ENCODE data around the gene AGTRAP. TPM values are rescaled to one million over a fixed set of nuclear protein-coding genes. Genes with fewer than 3 reads are reported as not detected.

AGTRAP gene, protein sequence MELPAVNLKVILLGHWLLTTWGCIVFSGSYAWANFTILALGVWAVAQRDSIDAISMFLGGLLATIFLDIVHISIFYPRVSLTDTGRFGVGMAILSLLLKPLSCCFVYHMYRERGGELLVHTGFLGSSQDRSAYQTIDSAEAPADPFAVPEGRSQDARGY
- 80.0 to 109 TPM (median 100 TPM) in 5 replicates for total RNA-seq (2022; extraction: Qiagen RNA extraction)

DNA sequence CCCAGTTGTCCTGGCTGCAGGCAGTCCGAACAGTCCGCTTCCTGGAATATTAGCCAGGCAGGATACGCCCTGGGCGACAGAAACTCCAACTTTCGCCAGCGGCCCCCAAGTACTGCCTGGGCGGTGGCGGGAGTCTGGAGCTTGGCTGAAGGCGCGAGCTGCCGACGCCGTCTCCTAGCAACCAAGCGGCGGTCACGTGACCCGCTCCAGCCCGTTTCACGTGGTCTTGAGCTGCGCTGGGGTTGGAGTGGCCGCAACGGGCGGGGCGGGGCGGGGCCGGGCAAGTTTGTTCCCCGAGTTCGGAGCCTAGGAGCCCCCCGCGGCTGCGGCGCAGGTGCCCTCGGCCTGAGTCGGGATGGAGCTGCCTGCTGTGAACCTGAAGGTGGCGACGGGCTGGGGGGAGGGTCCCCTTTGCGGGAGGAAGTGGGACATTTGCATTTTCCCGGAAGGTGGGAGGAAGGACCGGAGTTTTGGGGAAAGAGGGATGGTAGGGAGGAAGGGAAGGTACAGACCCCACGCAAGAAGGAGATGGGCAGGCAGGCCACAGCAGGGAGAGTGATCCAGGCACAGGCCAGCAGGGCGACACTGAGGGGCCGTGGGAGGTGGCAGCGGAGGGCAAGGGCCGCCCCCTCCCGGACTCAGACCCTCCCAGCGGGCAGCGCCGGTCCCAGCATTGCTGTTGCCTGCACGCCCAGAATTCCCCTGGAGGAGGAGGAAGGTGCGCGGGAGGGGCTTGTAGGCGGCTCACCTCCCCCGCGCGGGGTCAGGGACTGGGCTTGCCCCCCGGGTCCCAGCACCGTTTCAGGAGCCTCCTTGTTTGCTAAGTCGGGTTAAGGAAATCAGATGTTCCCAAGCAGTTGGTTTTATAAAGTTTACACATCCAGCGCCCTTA, at the start of gene AGTRAP:
Gene AGTRAP, plus strand, starts transcription at position 283 of the 892 bp plus-strand sequence. Its CDS starts 73 bp downstream, at position 356.

DNA sequence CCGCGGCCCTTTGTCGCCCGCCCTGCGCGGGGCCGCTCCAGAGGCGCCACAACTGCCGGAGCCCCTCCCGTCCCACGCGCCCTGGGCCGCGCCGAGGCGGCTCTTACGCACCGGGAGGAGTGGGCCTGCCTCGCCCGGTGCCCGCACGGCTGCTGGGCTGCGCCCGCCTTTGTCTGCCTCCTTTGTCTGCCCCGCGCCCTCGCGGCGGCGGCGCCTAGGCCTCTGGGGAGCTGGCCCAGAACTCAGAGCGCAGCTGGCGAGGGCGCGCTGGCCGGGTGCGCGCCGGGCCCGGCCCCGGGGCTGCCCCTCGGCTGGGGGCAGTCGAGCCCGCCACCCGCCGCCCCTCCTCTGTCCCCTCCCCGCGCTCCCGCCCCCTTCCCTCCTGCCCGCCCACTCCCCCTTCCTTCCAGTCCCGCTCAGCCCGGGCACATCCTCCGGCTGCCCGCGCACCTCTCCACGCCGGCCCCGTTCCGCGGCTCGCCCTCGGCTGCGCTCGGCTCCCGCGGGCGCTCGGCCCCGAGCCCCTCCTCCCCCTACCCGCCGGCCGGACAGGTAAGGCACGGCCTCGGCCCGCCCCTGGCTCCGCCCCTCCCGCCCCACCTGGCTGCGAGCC, 44.5 kb upstream of the AGTRAP start, which contains the start of gene DRAXIN:
Gene DRAXIN, plus strand, starts transcription at position 409 of the 613 bp plus-strand sequence. CDS start 14,549 bp downstream, outside the sequence.

DNA sequence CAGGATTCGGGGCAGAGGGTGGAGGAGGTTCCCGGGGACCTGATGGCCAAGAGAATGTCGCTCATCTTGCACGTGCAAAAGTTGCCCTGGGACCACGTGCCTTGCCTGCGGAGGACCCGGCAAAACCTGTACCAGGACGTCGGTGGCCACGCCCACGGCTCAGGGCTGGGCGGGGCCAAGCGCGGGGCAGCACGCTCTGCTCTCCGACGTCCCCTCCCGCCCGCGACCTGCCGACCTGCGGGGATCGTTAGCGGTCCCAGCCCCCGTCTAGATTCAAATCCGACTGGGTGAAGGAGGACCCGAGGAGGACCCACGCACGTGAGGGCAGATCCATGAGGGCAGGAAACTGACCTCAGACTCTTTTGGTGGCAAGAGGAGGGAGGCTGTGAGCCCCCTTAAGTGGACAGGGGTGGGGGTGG, 26.1 kb downstream of the AGTRAP start, which contains the start of gene C1orf167:
Gene C1orf167, plus strand, starts transcription at position 206 of the 419 bp plus-strand sequence. CDS start 2,208 bp downstream, outside the sequence.

Other genes starting within 250 kb of the AGTRAP start
- gene FBXO2, start 81.7 kb upstream of the AGTRAP start, total RNA-seq (2022; extraction: Qiagen RNA extraction) = 6.1 to 10.7 TPM (median 9.5 TPM) in 5 replicates
- 15.2 to 18.2 TPM (median 16.2 TPM) in 5 replicates for gene FBXO44, start 81.3 kb upstream of the AGTRAP start, total RNA-seq (2022; extraction: Qiagen RNA extraction)
- 7.2 to 9.4 TPM (median 8.6 TPM) in 5 replicates for gene FBXO6, start 71.9 kb upstream of the AGTRAP start, total RNA-seq (2022; extraction: Qiagen RNA extraction)
- 41.8 to 51.3 TPM (median 49.8 TPM) in 5 replicates for gene MAD2L2, start 55.0 kb upstream of the AGTRAP start, total RNA-seq (2022; extraction: Qiagen RNA extraction)
- 0.03 to 0.09 TPM (median 0.05 TPM) in 5 replicates for gene DRAXIN, start 44.4 kb upstream of the AGTRAP start, total RNA-seq (2022; extraction: Qiagen RNA extraction)
- gene C1orf167, start 26.1 kb downstream of the AGTRAP start, total RNA-seq (2022; extraction: Qiagen RNA extraction) = not detected in 5 replicates
- gene MTHFR, start 69.8 kb downstream of the AGTRAP start, total RNA-seq (2022; extraction: Qiagen RNA extraction) = 4.4 to 5.0 TPM (median 4.7 TPM) in 5 replicates
- 5.3 to 6.3 TPM (median 5.6 TPM) in 5 replicates for gene CLCN6, start 70.1 kb downstream of the AGTRAP start, total RNA-seq (2022; extraction: Qiagen RNA extraction)
- not detected in 5 replicates for gene NPPA, start 111.6 kb downstream of the AGTRAP start, total RNA-seq (2022; extraction: Qiagen RNA extraction)
- 0.16 TPM in 1 of 5 replicates, not detected in the others for gene NPPB, start 122.8 kb downstream of the AGTRAP start, total RNA-seq (2022; extraction: Qiagen RNA extraction)
- 33.2 to 45.8 TPM (median 42.9 TPM) in 5 replicates for gene KIAA2013, start 190.3 kb downstream of the AGTRAP start, total RNA-seq (2022; extraction: Qiagen RNA extraction)
- 75.7 to 90.6 TPM (median 83.9 TPM) in 5 replicates for gene PLOD1, start 198.6 kb downstream of the AGTRAP start, total RNA-seq (2022; extraction: Qiagen RNA extraction)
- 29.3 to 42.4 TPM (median 31.2 TPM) in 5 replicates for gene MFN2, start 244.3 kb downstream of the AGTRAP start, total RNA-seq (2022; extraction: Qiagen RNA extraction)

Measured in A549 treated with Hydrocortisone at 1 μM for 4 hours (cell line).